ENCODE data around the gene LCE2A. TPM values are rescaled to one million over a fixed set of nuclear protein-coding genes. Genes with fewer than 3 reads are reported as not detected.

The LCE2A gene
- total and polyA plus RNA-seq, 2 donors (not counting 1 experiment from before 2014, with no cell fraction given): 0.33 to 8.1 TPM

DNA sequence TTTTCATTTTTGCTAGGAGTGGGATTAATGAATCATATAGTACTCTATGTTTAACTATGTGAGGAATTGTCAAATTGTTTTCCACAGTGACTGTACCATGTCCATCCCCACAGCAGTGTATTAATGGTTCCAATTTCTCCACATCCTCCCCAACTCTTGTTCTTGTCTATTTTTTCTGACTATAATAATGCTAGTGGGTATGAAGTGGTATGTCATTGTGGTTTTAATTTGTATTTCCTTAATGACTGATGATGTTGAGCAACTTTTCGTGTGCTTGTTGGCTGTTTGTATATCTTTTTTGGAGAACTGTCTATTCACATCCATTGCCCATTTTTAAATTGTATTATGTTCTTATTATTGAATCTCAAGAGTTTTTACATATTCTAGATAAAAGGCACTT is 49.7 kb downstream of the LCE2A start:
- no peak overlapping the region for H2AFZ ChIP-seq (ENCODE audit: low read length)
- H3K4me1 ChIP-seq (ENCODE audit: control insufficient read depth, extremely low read depth, insufficient read depth, low read length): peaks cover 24% of the 10 kb centered on the region
- DNase-seq (ENCODE audit: low read depth in 2 of 2): peak in 1 of 2 donors; percentile 23
- H3K9ac ChIP-seq (ENCODE audit: insufficient read depth, low read length): no peak overlapping the region
- H3K27ac ChIP-seq (ENCODE audit: insufficient read depth, low read length): no peak overlapping the region
- H4K20me1 ChIP-seq (ENCODE audit: control insufficient read depth, extremely low read depth, insufficient read depth, low read length): no peaks in the 10 kb centered on the region
- TF ChIP-seq, protein P1, sequence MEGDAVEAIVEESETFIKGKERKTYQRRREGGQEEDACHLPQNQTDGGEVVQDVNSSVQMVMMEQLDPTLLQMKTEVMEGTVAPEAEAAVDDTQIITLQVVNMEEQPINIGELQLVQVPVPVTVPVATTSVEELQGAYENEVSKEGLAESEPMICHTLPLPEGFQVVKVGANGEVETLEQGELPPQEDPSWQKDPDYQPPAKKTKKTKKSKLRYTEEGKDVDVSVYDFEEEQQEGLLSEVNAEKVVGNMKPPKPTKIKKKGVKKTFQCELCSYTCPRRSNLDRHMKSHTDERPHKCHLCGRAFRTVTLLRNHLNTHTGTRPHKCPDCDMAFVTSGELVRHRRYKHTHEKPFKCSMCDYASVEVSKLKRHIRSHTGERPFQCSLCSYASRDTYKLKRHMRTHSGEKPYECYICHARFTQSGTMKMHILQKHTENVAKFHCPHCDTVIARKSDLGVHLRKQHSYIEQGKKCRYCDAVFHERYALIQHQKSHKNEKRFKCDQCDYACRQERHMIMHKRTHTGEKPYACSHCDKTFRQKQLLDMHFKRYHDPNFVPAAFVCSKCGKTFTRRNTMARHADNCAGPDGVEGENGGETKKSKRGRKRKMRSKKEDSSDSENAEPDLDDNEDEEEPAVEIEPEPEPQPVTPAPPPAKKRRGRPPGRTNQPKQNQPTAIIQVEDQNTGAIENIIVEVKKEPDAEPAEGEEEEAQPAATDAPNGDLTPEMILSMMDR (conservative IDR thresholded peaks at IDR 0.05 in 1 of 2, IDR thresholded peaks at IDR 0.05 in 1 of 2; ENCODE audit: low read depth in 1 of 2, low read length in 2 of 2): no peak
- TF ChIP-seq EZH2 (IDR thresholded peaks at IDR 0.05; ENCODE audit: low read length, missing control alignments): no peak
- no peaks in the 10 kb centered on the region for H3K36me3 ChIP-seq (ENCODE audit: control insufficient read depth, insufficient read depth, low read length)
- no peaks in the 10 kb centered on the region for H3K79me2 ChIP-seq (ENCODE audit: control insufficient read depth, insufficient read depth, low read length)
- H3K9me3 ChIP-seq (ENCODE audit: control insufficient read depth, insufficient read depth, low read depth, low read length): no peaks in the 10 kb centered on the region
- H3K4me3 ChIP-seq (replicated peaks in 1 of 4; ENCODE audit: control extremely low read depth in 1 of 4, insufficient read depth in 1 of 4, low read depth in 3 of 4, low read length in 4 of 4): no peak overlapping the region
- no peaks in the 10 kb centered on the region for H3K27me3 ChIP-seq (ENCODE audit: control insufficient read depth, insufficient read depth, low read length)
- H3K4me2 ChIP-seq (ENCODE audit: extremely low read depth, insufficient read depth, low read length): no peak overlapping the region

Other genes with a start within 250 kb of the LCE2A start
- not detected in 2 replicates for gene LCE5A, start 187.5 kb upstream of the LCE2A start, total RNA-seq
- gene LCE5A, start 187.5 kb upstream of the LCE2A start, polyA plus RNA-seq: not detected in 2 replicates
- gene CRCT1, start 183.9 kb upstream of the LCE2A start, total RNA-seq: not detected in 2 replicates
- not detected in 2 replicates for gene CRCT1, start 183.9 kb upstream of the LCE2A start, polyA plus RNA-seq
- gene LCE3E, start 131.6 kb upstream of the LCE2A start, total RNA-seq: not detected in 2 replicates
- not detected in 2 replicates for gene LCE3E, start 131.6 kb upstream of the LCE2A start, polyA plus RNA-seq
- gene LCE3D, start 117.8 kb upstream of the LCE2A start, total RNA-seq: not detected in 2 replicates
- not detected in 2 replicates for gene LCE3D, start 117.8 kb upstream of the LCE2A start, polyA plus RNA-seq
- not detected in 2 replicates for gene LCE3C, start 98.1 kb upstream of the LCE2A start, total RNA-seq
- not detected in 2 replicates for gene LCE3C, start 98.1 kb upstream of the LCE2A start, polyA plus RNA-seq
- gene LCE3B, start 84.5 kb upstream of the LCE2A start, total RNA-seq: not detected in 2 replicates
- gene LCE3B, start 84.5 kb upstream of the LCE2A start, polyA plus RNA-seq: not detected in 2 replicates
- gene LCE3A, start 75.2 kb upstream of the LCE2A start, total RNA-seq: not detected in 2 replicates
- gene LCE3A, start 75.2 kb upstream of the LCE2A start, polyA plus RNA-seq: not detected in 2 replicates
- not detected in 2 replicates for gene LCE2D, start 35.0 kb upstream of the LCE2A start, total RNA-seq
- gene LCE2D, start 35.0 kb upstream of the LCE2A start, polyA plus RNA-seq: not detected in 2 replicates
- gene LCE2C, start 23.1 kb upstream of the LCE2A start, total RNA-seq: not detected in 2 replicates
- 0.12 and 1.5 TPM in 2 replicates for gene LCE2C, start 23.1 kb upstream of the LCE2A start, polyA plus RNA-seq
- gene LCE2B, start 12.2 kb upstream of the LCE2A start, total RNA-seq: not detected in 2 replicates
- gene LCE2B, start 12.2 kb upstream of the LCE2A start, polyA plus RNA-seq: 0.17 and 0.53 TPM in 2 replicates
- not detected in 2 replicates for gene LCE4A, start 9.8 kb downstream of the LCE2A start, total RNA-seq
- not detected in 2 replicates for gene LCE4A, start 9.8 kb downstream of the LCE2A start, polyA plus RNA-seq
- gene KPRP, start 59.7 kb downstream of the LCE2A start, total RNA-seq: not detected in 2 replicates
- gene KPRP, start 59.7 kb downstream of the LCE2A start, polyA plus RNA-seq: 0.33 and 0.63 TPM in 2 replicates
- not detected in 2 replicates for gene LCE1F, start 76.8 kb downstream of the LCE2A start, total RNA-seq
- gene LCE1F, start 76.8 kb downstream of the LCE2A start, polyA plus RNA-seq: not detected in 2 replicates
- not detected in 2 replicates for gene LCE1E, start 87.9 kb downstream of the LCE2A start, total RNA-seq
- gene LCE1E, start 87.9 kb downstream of the LCE2A start, polyA plus RNA-seq: 0.08 and 0.14 TPM in 2 replicates
- gene LCE1D, start 98.4 kb downstream of the LCE2A start, total RNA-seq: not detected in 2 replicates
- not detected in 2 replicates for gene LCE1D, start 98.4 kb downstream of the LCE2A start, polyA plus RNA-seq
- gene LCE1C, start 108.3 kb downstream of the LCE2A start, total RNA-seq: not detected in 2 replicates
- not detected in 2 replicates for gene LCE1C, start 108.3 kb downstream of the LCE2A start, polyA plus RNA-seq
- not detected in 2 replicates for gene LCE1B, start 113.6 kb downstream of the LCE2A start, total RNA-seq
- not detected in 2 replicates for gene LCE1B, start 113.6 kb downstream of the LCE2A start, polyA plus RNA-seq
- not detected in 2 replicates for gene LCE1A, start 129.1 kb downstream of the LCE2A start, total RNA-seq
- gene LCE1A, start 129.1 kb downstream of the LCE2A start, polyA plus RNA-seq: not detected in 2 replicates
- not detected in 2 replicates for gene LCE6A, start 144.5 kb downstream of the LCE2A start, total RNA-seq
- gene LCE6A, start 144.5 kb downstream of the LCE2A start, polyA plus RNA-seq: not detected in 2 replicates
- gene LCE7A, start 161.7 kb downstream of the LCE2A start, total RNA-seq: not detected in 2 replicates
- not detected in 2 replicates for gene LCE7A, start 161.7 kb downstream of the LCE2A start, polyA plus RNA-seq
- 0.17 TPM in 1 of 2 replicates, not detected in the other for gene SMCP, start 180.0 kb downstream of the LCE2A start, total RNA-seq
- 0.12 TPM in 1 of 2 replicates, not detected in the other for gene SMCP, start 180.0 kb downstream of the LCE2A start, polyA plus RNA-seq
- not detected in 2 replicates for gene IVL, start 210.2 kb downstream of the LCE2A start, total RNA-seq
- gene IVL, start 210.2 kb downstream of the LCE2A start, polyA plus RNA-seq: 0.10 and 0.34 TPM in 2 replicates
- not detected in 2 replicates for gene SPRR5, start 248.9 kb downstream of the LCE2A start, total RNA-seq
- gene SPRR5, start 248.9 kb downstream of the LCE2A start, polyA plus RNA-seq: not detected in 2 replicates

All from fibroblast of lung (primary cell).